HS-5 (cell line): ENCODE results near the gene SERP2.

Source experiments
- DNase-seq: peaks from one replicate; pipeline ENCODE4 v3.0.0-alpha.2; 2012; ENCODE audit warnings: low read depth

SERP2 gene

GRCh38 chr13:44388427-44389059, 14.9 kb downstream of the SERP2 start:
- no peak for DNase-seq

- DNase-seq = no peak
These were observed 15.5 kb downstream of the SERP2 start for GRCh38 chr13:44389060-44389666.

GRCh38 chr13:44389876-44390275, 16.3 kb downstream of the SERP2 start:
- DNase-seq = no peak

- no peak for DNase-seq
These were observed 19.8 kb downstream of the SERP2 start for GRCh38 chr13:44393391-44393790.

GRCh38 chr13:44394658-44395057, 21.0 kb downstream of the SERP2 start:
- no peak for DNase-seq

GRCh38 chr13:44395976-44396694, 22.5 kb downstream of the SERP2 start:
- no peak for DNase-seq

- DNase-seq = no peak
These were observed 23.3 kb downstream of the SERP2 start for GRCh38 chr13:44396701-44397580.

- DNase-seq = no peak
These were observed 24.2 kb downstream of the SERP2 start for GRCh38 chr13:44397766-44398223.

GRCh38 chr13:44398606-44399005, 25.0 kb downstream of the SERP2 start:
- no peak for DNase-seq

- no peak for DNase-seq
These were observed 25.4 kb downstream of the SERP2 start for GRCh38 chr13:44399074-44399473.

- no peak for DNase-seq
These were observed 27.1 kb downstream of the SERP2 start for GRCh38 chr13:44400736-44401135.

GRCh38 chr13:44401577-44401976, 28.0 kb downstream of the SERP2 start:
- DNase-seq = no peak

GRCh38 chr13:44402899-44403445, 29.3 kb downstream of the SERP2 start:
- no peak for DNase-seq

GRCh38 chr13:44403461-44404056, 29.9 kb downstream of the SERP2 start:
- DNase-seq = no peak

- DNase-seq = no peak
These were observed 30.9 kb downstream of the SERP2 start for GRCh38 chr13:44404261-44405132.

GRCh38 chr13:44406617-44407016, 33.0 kb downstream of the SERP2 start:
- DNase-seq = no peak

- no peak for DNase-seq
These were observed 33.8 kb downstream of the SERP2 start for GRCh38 chr13:44407379-44407778.

GRCh38 chr13:44407891-44408290, 34.3 kb downstream of the SERP2 start:
- no peak for DNase-seq

- no peak for DNase-seq
These were observed 36.0 kb downstream of the SERP2 start for GRCh38 chr13:44409595-44409994.

- no peak for DNase-seq
These were observed 36.8 kb downstream of the SERP2 start for GRCh38 chr13:44410328-44410859.
